RWPE2 (cell line): Measurements from ENCODE around the gene EPB41L4A.

Source experiments
- ATAC-seq: fragments of 200-7000 bp; cut with Tn5 transposase; 3 replicates; pipeline ENCODE4 v1.9.1; 2021; ENCODE audit warnings: low read depth
- DNase-seq: peaks from one replicate; pipeline ENCODE4 v3.0.0-alpha.2; 2020; ENCODE audit warnings: low spot score
- H3K27ac ChIP-seq: fragments of 450-650 bp; 2 replicates; pipeline ENCODE4 v1.5.1; 2017; ENCODE audit warnings: mild to moderate bottlenecking; ENCODE audit not compliant: poor library complexity, severe bottlenecking
- H3K27me3 ChIP-seq: fragments of 250-450 bp; sonication (Bioruptor Pico); 2 replicates; pipeline ENCODE4 v1.5.1; 2021; ENCODE audit warnings: mild to moderate bottlenecking, moderate library complexity; ENCODE audit not compliant: insufficient read depth, poor library complexity, severe bottlenecking
- H3K36me3 ChIP-seq: fragments of 250-450 bp; sonication (Bioruptor Pico); 2 replicates; pipeline ENCODE4 v1.5.1; 2020; ENCODE audit warnings: low read depth, mild to moderate bottlenecking, moderate library complexity
- H3K4me1 ChIP-seq: fragments of 250-450 bp; sonication (Bioruptor Pico); 2 replicates; pipeline ENCODE4 v1.5.1; 2021; ENCODE audit warnings: mild to moderate bottlenecking, moderate library complexity; ENCODE audit not compliant: insufficient read depth, poor library complexity, severe bottlenecking
- H3K4me3 ChIP-seq: fragments of 250-450 bp; sonication (Bioruptor Pico); 2 replicates; pipeline ENCODE4 v1.5.1; 2021; ENCODE audit warnings: mild to moderate bottlenecking, moderate library complexity; ENCODE audit not compliant: severe bottlenecking
- H3K9me3 ChIP-seq: fragments of 250-450 bp; sonication (Bioruptor Pico); 2 replicates; pipeline ENCODE4 v1.5.1; 2021; ENCODE audit warnings: mild to moderate bottlenecking, moderate library complexity; ENCODE audit not compliant: severe bottlenecking
- CTCF ChIP-seq: fragments of 450-650 bp; IDR thresholded peaks from one replicate; pipeline ENCODE4 v1.5.1; 2017; ENCODE audit warnings: mild to moderate bottlenecking, moderate library complexity; ENCODE audit not compliant: poor library complexity, severe bottlenecking

EPB41L4A gene

GRCh38 chr5:112382886-112383285, 36.2 kb downstream of the EPB41L4A start:
- ATAC-seq (no peak), DNase-seq (no peak)
- Histone ChIP-seq H3K27ac (no peak overlapping the region), H3K4me3 (no peak overlapping the region), H3K4me1 (no peaks in the 10 kb centered on the region), H3K27me3 (no peaks in the 10 kb centered on the region), H3K36me3 (no peaks in the 10 kb centered on the region), H3K9me3 (no peaks in the 10 kb centered on the region)
- no peak for TF ChIP-seq CTCF

- DNase-seq, result no peak
- H3K27ac ChIP-seq, result no peak overlapping the region
- H3K36me3 ChIP-seq, result no peaks in the 10 kb centered on the region
Observed at GRCh38 chr5:112381521-112381920, 37.6 kb downstream of the EPB41L4A start.

GRCh38 chr5:112379542-112380325, 39.3 kb downstream of the EPB41L4A start:
- no peak for DNase-seq
- H3K9me3 ChIP-seq, result no peaks in the 10 kb centered on the region
- H3K36me3 ChIP-seq, result no peaks in the 10 kb centered on the region
- no peak overlapping the region for H3K27ac ChIP-seq
- H3K27me3 ChIP-seq, result no peaks in the 10 kb centered on the region
- no peak overlapping the region for H3K4me3 ChIP-seq
- TF ChIP-seq CTCF, result no peak
- ATAC-seq, result no peak
- no peaks in the 10 kb centered on the region for H3K4me1 ChIP-seq

More at GRCh38 chr5:112381521-112381920, 37.6 kb downstream of the EPB41L4A start:
- Histone ChIP-seq H3K9me3 (no peaks in the 10 kb centered on the region), H3K27me3 (no peaks in the 10 kb centered on the region), H3K4me3 (no peak overlapping the region), H3K4me1 (no peaks in the 10 kb centered on the region)
- no peak for ATAC-seq
- no peak for TF ChIP-seq CTCF

GRCh38 chr5:112374818-112375217, 44.3 kb downstream of the EPB41L4A start:
- Histone ChIP-seq H3K27me3 (no peaks in the 10 kb centered on the region), H3K4me1 (no peaks in the 10 kb centered on the region), H3K36me3 (no peaks in the 10 kb centered on the region), H3K4me3 (no peak overlapping the region), H3K27ac (no peak overlapping the region), H3K9me3 (no peaks in the 10 kb centered on the region)
- ATAC-seq (no peak), DNase-seq (no peak)
- TF ChIP-seq CTCF, result no peak

- Histone ChIP-seq H3K9me3 (no peaks in the 10 kb centered on the region), H3K36me3 (no peaks in the 10 kb centered on the region), H3K27ac (no peak overlapping the region), H3K4me3 (no peak overlapping the region), H3K27me3 (no peaks in the 10 kb centered on the region), H3K4me1 (no peaks in the 10 kb centered on the region)
- TF ChIP-seq CTCF, result no peak
- ATAC-seq (no peak), DNase-seq (no peak)
Observed at GRCh38 chr5:112374356-112374755, 44.7 kb downstream of the EPB41L4A start.
